Osteocyte (in vitro differentiated cells): Measurements from ENCODE around the gene ZNF283. TPM values are rescaled to one million over a fixed set of nuclear protein-coding genes. Genes with fewer than 3 reads are reported as not detected.
"Not testable (repeated sequence)": the region's sequence is repeated elsewhere in the genome, so short reads cannot be mapped to it uniquely, and the experiment has no call there.

ENCODE experiments used
- DNase-seq: peaks from one replicate; pipeline ENCODE4 v3.0.0; 2021; ENCODE audit warnings: mixed read lengths; ENCODE audit not compliant: unreplicated experiment; ENCODE audit errors: extremely low spot score
- H3K27ac Mint-ChIP-seq: one replicate; pipeline ENCODE4 v1.8.0; 2021; ENCODE audit warnings: mild to moderate bottlenecking, mixed read lengths; ENCODE audit not compliant: unreplicated experiment
- H3K27me3 Mint-ChIP-seq: one replicate; pipeline ENCODE4 v1.8.0; 2021; ENCODE audit warnings: mixed read lengths; ENCODE audit not compliant: unreplicated experiment
- H3K36me3 Mint-ChIP-seq: one replicate; pipeline ENCODE4 v1.8.0; 2021; ENCODE audit warnings: mixed read lengths; ENCODE audit not compliant: unreplicated experiment
- H3K4me1 Mint-ChIP-seq: one replicate; pipeline ENCODE4 v1.8.0; 2021; ENCODE audit warnings: mixed read lengths; ENCODE audit not compliant: unreplicated experiment
- H3K4me3 Mint-ChIP-seq: one replicate; pipeline ENCODE4 v1.8.0; 2021; ENCODE audit warnings: mild to moderate bottlenecking, moderate library complexity, mixed read lengths; ENCODE audit not compliant: unreplicated experiment
- H3K9me3 Mint-ChIP-seq: one replicate; pipeline ENCODE4 v1.8.0; 2021; ENCODE audit warnings: mixed read lengths; ENCODE audit not compliant: unreplicated experiment
- CTCF ChIP-seq: fragments of 200-600 bp; sonication (generic); IDR thresholded peaks from 2 replicates; pipeline ENCODE4 v1.5.0; 2021; ENCODE audit warnings: antibody characterized with exemption, mild to moderate bottlenecking, moderate library complexity
- total RNA-seq: library from RNA; stranded (reverse); gene quantifications from 2 replicates; pipeline ENCODE4 v1.2.1, GENCODE V29; 2021

Gene ZNF283
- total RNA-seq, 1 donor from 2014 or later, result 9.8 TPM

- H3K4me1 Mint-ChIP-seq, result no peaks in the 10 kb centered on the region
- no peak for TF ChIP-seq CTCF
- H3K36me3 Mint-ChIP-seq, result no peaks in the 10 kb centered on the region
- DNase-seq, result no peak
- H3K27me3 Mint-ChIP-seq, result peaks cover 35% of the 10 kb centered on the region
- H3K27ac Mint-ChIP-seq, result no peak overlapping the region
- H3K9me3 Mint-ChIP-seq, result no peaks in the 10 kb centered on the region
- no peak overlapping the region for H3K4me3 Mint-ChIP-seq
These were observed 8.6 kb upstream of the ZNF283 start for GRCh38 chr19:43818500-43818899.

DNA sequence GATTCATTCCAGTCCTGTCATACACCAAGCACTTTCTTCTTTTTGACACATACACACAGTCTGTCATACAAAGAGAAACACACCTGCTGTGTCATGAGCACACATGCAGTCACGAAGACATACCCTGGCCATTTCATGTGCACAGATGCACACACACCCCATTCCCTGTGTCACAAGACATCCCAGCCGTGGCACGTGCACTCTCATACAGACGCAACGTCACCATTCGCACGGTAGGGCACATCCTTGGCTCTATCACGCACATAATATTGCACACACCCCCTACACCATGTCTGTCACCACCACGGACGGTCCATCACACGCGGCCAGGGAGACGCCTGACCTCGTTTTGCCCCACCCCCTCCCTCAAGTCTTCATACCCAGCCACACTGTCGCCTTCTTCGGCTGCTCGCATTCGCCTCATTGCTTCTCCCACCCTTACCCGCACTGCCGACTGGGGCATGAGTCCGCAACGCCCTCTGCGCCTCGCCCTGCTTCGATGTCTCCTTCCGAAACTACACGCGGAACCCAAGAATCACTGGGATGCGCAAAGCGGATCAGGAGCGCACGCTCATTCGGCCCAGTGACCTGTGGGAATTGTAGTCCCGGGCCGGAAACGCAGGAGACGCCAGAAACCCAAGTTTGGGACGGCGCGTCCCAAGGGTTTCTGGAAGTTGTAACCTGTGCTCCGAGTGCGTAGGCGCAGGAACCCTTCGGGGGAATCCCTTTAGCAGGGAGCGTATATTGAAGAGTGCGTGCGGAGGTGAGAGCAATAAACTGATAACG, 6.8 kb upstream of the ZNF283 start:
- Mint-ChIP-seq H3K36me3 (no peaks in the 10 kb centered on the region), H3K9me3 (no peaks in the 10 kb centered on the region), H3K27me3 (peaks cover 36% of the 10 kb centered on the region), H3K4me3 (no peak overlapping the region), H3K4me1 (peaks cover 5% of the 10 kb centered on the region), H3K27ac (no peak overlapping the region)
- no peak for DNase-seq
- no peak for TF ChIP-seq CTCF

- peaks cover 2% of the 10 kb centered on the region for H3K9me3 Mint-ChIP-seq
- H3K36me3 Mint-ChIP-seq, result no peaks in the 10 kb centered on the region
- peaks cover 36% of the 10 kb centered on the region for H3K27me3 Mint-ChIP-seq
- H3K4me3 Mint-ChIP-seq, result no peak overlapping the region
- peaks cover 5% of the 10 kb centered on the region for H3K4me1 Mint-ChIP-seq
- no peak for TF ChIP-seq CTCF
- no peak for DNase-seq
- no peak overlapping the region for H3K27ac Mint-ChIP-seq
These were observed 6.3 kb upstream of the ZNF283 start for GRCh38 chr19:43820884-43821215.

DNA sequence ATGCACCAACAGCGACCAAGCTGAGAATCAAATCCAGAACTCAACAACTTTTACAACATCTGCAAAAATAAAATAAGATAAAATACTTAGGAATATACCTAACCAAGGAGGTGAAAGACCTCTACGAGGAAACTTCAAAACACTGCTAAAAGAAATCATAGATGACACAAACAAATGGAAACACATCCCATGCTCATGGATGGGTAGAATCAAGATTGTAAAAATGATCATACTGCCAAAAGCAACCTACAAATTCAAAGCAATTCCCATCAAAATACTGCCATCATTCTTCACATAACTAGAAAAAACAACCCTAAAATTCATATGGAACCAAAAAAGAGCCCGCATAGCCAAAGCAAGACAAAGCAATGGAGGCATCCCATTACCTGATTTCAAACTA, 3.3 kb upstream of the ZNF283 start:
- not testable (repeated sequence) for DNase-seq, H3K36me3 Mint-ChIP-seq, H3K27ac Mint-ChIP-seq, H3K4me3 Mint-ChIP-seq
- Mint-ChIP-seq H3K27me3 (peaks cover 22% of the 10 kb centered on the region), H3K4me1 (peaks cover 20% of the 10 kb centered on the region), H3K9me3 (peaks cover 11% of the 10 kb centered on the region)

DNA sequence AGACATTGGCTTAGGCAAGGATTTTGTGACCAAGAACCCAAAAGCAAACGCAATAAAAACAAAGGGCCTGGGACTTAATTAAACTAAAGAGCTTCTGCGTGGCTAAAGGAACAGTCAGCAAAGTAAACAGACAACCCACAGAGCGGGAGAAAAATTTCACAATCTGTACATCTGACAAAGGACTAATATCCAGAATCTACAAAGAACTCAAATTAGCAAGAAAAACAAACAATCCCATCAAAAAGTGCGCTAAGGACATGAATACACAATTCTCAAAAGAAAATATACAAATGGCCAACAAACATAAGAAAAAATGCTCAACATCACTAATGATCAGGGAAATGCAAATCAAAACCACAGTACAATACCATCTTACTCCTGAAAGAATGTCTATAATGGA, 2.5 kb upstream of the ZNF283 start:
- H3K4me3 Mint-ChIP-seq, H3K27ac Mint-ChIP-seq, DNase-seq, H3K36me3 Mint-ChIP-seq: not testable (repeated sequence)
- peaks cover 20% of the 10 kb centered on the region for H3K4me1 Mint-ChIP-seq
- peaks cover 22% of the 10 kb centered on the region for H3K27me3 Mint-ChIP-seq
- H3K9me3 Mint-ChIP-seq, result peaks cover 11% of the 10 kb centered on the region

DNA sequence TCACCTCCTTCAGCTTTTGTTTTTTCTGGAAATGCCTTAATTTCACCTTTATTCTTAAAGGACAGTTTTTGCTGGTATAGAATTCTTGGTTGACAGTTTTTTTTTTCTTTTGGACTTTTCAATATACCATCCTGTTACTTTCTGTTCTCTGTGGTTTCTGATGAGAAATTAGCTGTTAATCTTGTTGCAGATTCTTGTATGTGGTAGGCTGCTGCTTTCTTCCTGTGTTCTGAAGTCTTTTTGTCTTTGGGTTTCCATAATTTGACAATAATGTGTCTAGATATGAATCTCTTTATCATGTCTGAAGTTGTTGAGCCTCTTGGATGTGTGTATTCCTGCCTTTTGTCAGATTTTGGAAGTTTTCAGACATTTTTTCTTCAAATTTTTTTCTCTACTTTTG, 12.0 kb downstream of the ZNF283 start:
- TF ChIP-seq CTCF, result no peak
- Mint-ChIP-seq H3K27me3 (no peaks in the 10 kb centered on the region), H3K4me1 (no peaks in the 10 kb centered on the region), H3K36me3 (peaks cover 77% of the 10 kb centered on the region), H3K9me3 (peaks cover 60% of the 10 kb centered on the region), H3K27ac (no peak overlapping the region), H3K4me3 (no peak overlapping the region)
- no peak for DNase-seq
